Parathyroid adenoma (tissue), 2 donors: ENCODE data around the gene SPOCD1.

Source experiments
- H2AFZ ChIP-seq: fragments of 300-600 bp; sonication (generic); one replicate; pipeline ENCODE4 v1.7.0; 2017; ENCODE audit warnings: antibody characterized with exemption, mild to moderate bottlenecking
- H3K27ac ChIP-seq: fragments of 300-600 bp; sonication (generic); one replicate; pipeline ENCODE4 v1.7.0; 2017
- H3K27me3 ChIP-seq: fragments of 300-600 bp; sonication (generic); one replicate; pipeline ENCODE4 v1.7.0; 2017; ENCODE audit warnings: low read length; ENCODE audit not compliant: control insufficient read depth, insufficient read depth
- H3K36me3 ChIP-seq: fragments of 300-600 bp; sonication (generic); one replicate; pipeline ENCODE4 v1.7.0; 2017; ENCODE audit warnings: low read length; ENCODE audit not compliant: control insufficient read depth, insufficient read depth
- H3K4me1 ChIP-seq: fragments of 300-600 bp; sonication (generic); one replicate; pipeline ENCODE4 v1.7.0; 2017; ENCODE audit warnings: control low read depth
- H3K4me2 ChIP-seq: fragments of 300-600 bp; sonication (generic); one replicate; pipeline ENCODE4 v1.7.0; 2017; ENCODE audit warnings: low read length
- H3K4me3 ChIP-seq: fragments of 300-600 bp; sonication (generic); one replicate; pipeline ENCODE4 v1.7.0; 2017; ENCODE audit warnings: low read depth, low read length
- H3K79me2 ChIP-seq: fragments of 300-600 bp; sonication (generic); one replicate; pipeline ENCODE4 v1.7.0; 2017; ENCODE audit warnings: control low read depth
- H3K9ac ChIP-seq: fragments of 300-600 bp; sonication (generic); one replicate; pipeline ENCODE4 v1.7.0; 2017; ENCODE audit warnings: mild to moderate bottlenecking
- H3K9me3 ChIP-seq: fragments of 300-600 bp; sonication (generic); one replicate; pipeline ENCODE4 v1.7.0; 2017; ENCODE audit warnings: low read length; ENCODE audit not compliant: control insufficient read depth
- CTCF ChIP-seq: fragments of 300-600 bp; sonication (generic); IDR thresholded peaks from one replicate; pipeline ENCODE4 v1.7.0; 2017; ENCODE audit warnings: antibody characterized with exemption, mild to moderate bottlenecking
- donor health status: primary hyperparathyroidism.

Gene SPOCD1

GRCh38 chr1:31809698-31810097 is 6.1 kb downstream of the SPOCD1 start:
- Histone ChIP-seq H2AFZ (no peak overlapping the region), H3K4me1 (no peaks in the 10 kb centered on the region), H3K9ac (no peak overlapping the region), H3K4me3 (no peak overlapping the region), H3K79me2 (no peaks in the 10 kb centered on the region), H3K36me3 (no peaks in the 10 kb centered on the region), H3K4me2 (no peak overlapping the region), H3K27ac (no peak overlapping the region), H3K9me3 (no peaks in the 10 kb centered on the region), H3K27me3 (no peaks in the 10 kb centered on the region)
- TF ChIP-seq CTCF, result no peak

GRCh38 chr1:31807273-31808048 is 8.4 kb downstream of the SPOCD1 start:
- no peaks in the 10 kb centered on the region for H3K9me3 ChIP-seq
- no peak overlapping the region for H2AFZ ChIP-seq
- H3K4me3 ChIP-seq, result no peak overlapping the region
- no peaks in the 10 kb centered on the region for H3K36me3 ChIP-seq
- no peaks in the 10 kb centered on the region for H3K27me3 ChIP-seq
- no peaks in the 10 kb centered on the region for H3K79me2 ChIP-seq
- H3K4me1 ChIP-seq, result no peaks in the 10 kb centered on the region
- H3K27ac ChIP-seq, result no peak overlapping the region
- H3K9ac ChIP-seq, result no peak overlapping the region
- no peak overlapping the region for H3K4me2 ChIP-seq
- TF ChIP-seq CTCF, result no peak

GRCh38 chr1:31805318-31805717 is 10.5 kb downstream of the SPOCD1 start:
- no peaks in the 10 kb centered on the region for H3K4me1 ChIP-seq
- no peaks in the 10 kb centered on the region for H3K9me3 ChIP-seq
- no peak overlapping the region for H3K9ac ChIP-seq
- TF ChIP-seq CTCF, result no peak
- H3K27me3 ChIP-seq, result no peaks in the 10 kb centered on the region
- no peaks in the 10 kb centered on the region for H3K79me2 ChIP-seq
- no peak overlapping the region for H3K4me2 ChIP-seq
- no peaks in the 10 kb centered on the region for H3K36me3 ChIP-seq
- H2AFZ ChIP-seq, result no peak overlapping the region
- no peak overlapping the region for H3K4me3 ChIP-seq
- H3K27ac ChIP-seq, result no peak overlapping the region

- no peak for TF ChIP-seq CTCF
Measured at GRCh38 chr1:31804098-31804497, 11.7 kb downstream of the SPOCD1 start.

GRCh38 chr1:31803610-31804009 is 12.2 kb downstream of the SPOCD1 start:
- Histone ChIP-seq H3K4me1 (no peaks in the 10 kb centered on the region), H3K9ac (no peak overlapping the region), H2AFZ (no peak overlapping the region), H3K27me3 (no peaks in the 10 kb centered on the region), H3K36me3 (no peaks in the 10 kb centered on the region), H3K4me3 (no peak overlapping the region), H3K9me3 (no peaks in the 10 kb centered on the region), H3K27ac (no peak overlapping the region), H3K79me2 (no peaks in the 10 kb centered on the region), H3K4me2 (no peak overlapping the region)
- TF ChIP-seq CTCF, result no peak

More at GRCh38 chr1:31804098-31804497, 11.7 kb downstream of the SPOCD1 start:
- Histone ChIP-seq H3K36me3 (no peaks in the 10 kb centered on the region), H2AFZ (no peak overlapping the region), H3K27ac (no peak overlapping the region), H3K4me1 (no peaks in the 10 kb centered on the region), H3K4me3 (no peak overlapping the region), H3K27me3 (no peaks in the 10 kb centered on the region), H3K9ac (no peak overlapping the region), H3K9me3 (no peaks in the 10 kb centered on the region), H3K4me2 (no peak overlapping the region), H3K79me2 (no peaks in the 10 kb centered on the region)
